SK-N-SH treated with all-trans-retinoic acid at 6 μM for 48 hours (cell line): Measurements from ENCODE around the gene OGDHL.

Source experiments
- ATAC-seq: fragments of 200-7000 bp; cut with Tn5 transposase; 3 replicates; pipeline ENCODE4 v1.9.1; 2020; ENCODE audit warnings: mild to moderate bottlenecking, moderate library complexity
- ARNTL ChIP-seq: fragments of 450-650 bp; formaldehyde crosslinking; IDR thresholded peaks from 2 replicates; pipeline ENCODE4 v1.5.0; 2020; ENCODE audit warnings: low read depth, mild to moderate bottlenecking, moderate library complexity, borderline replicate concordance
- CREB5 ChIP-seq: fragments of 250-450 bp; sonication (Bioruptor Pico); IDR thresholded peaks from 2 replicates; pipeline ENCODE4 v1.5.1; 2020; ENCODE audit warnings: low read depth, mild to moderate bottlenecking, moderate library complexity
- CSDC2 ChIP-seq: fragments of 250-450 bp; sonication (Bioruptor Pico); IDR thresholded peaks from 2 replicates; pipeline ENCODE4 v1.5.0; 2020; ENCODE audit warnings: mild to moderate bottlenecking, moderate library complexity
- ESRRG ChIP-seq: fragments of 250-450 bp; sonication (Bioruptor Pico); IDR thresholded peaks from 2 replicates; pipeline ENCODE4 v1.6.1; 2021; ENCODE audit warnings: mild to moderate bottlenecking
- GLIS3 ChIP-seq: fragments of 250-450 bp; sonication (Bioruptor Pico); IDR thresholded peaks from 2 replicates; pipeline ENCODE4 v1.5.0; 2020; ENCODE audit warnings: mild to moderate bottlenecking, moderate library complexity
- ISL1 ChIP-seq: fragments of 250-450 bp; sonication (Bioruptor Pico); IDR thresholded peaks from 2 replicates; pipeline ENCODE4 v2.1.2; 2022; ENCODE audit warnings: mild to moderate bottlenecking, moderate library complexity
- OSR1 ChIP-seq: fragments of 250-450 bp; sonication (Bioruptor Pico); IDR thresholded peaks from 2 replicates; pipeline ENCODE4 v1.8.0; 2022; ENCODE audit warnings: moderate library complexity, mild to moderate bottlenecking, inconsistent platforms
- PPARA ChIP-seq: fragments of 250-450 bp; sonication (Bioruptor Pico); IDR thresholded peaks from 2 replicates; pipeline ENCODE4 v1.5.0; 2020; ENCODE audit warnings: mild to moderate bottlenecking, borderline replicate concordance
- RARB ChIP-seq: fragments of 250-450 bp; sonication (Bioruptor Pico); IDR thresholded peaks from 2 replicates; pipeline ENCODE4 v1.8.0; 2021; ENCODE audit warnings: mild to moderate bottlenecking, moderate library complexity
- SNAI2 ChIP-seq: fragments of 250-450 bp; sonication (Bioruptor Pico); IDR thresholded peaks from 2 replicates; pipeline ENCODE4 v1.5.0; 2020; ENCODE audit warnings: mild to moderate bottlenecking, moderate library complexity
- TCF4 ChIP-seq: fragments of 250-450 bp; sonication (Bioruptor Pico); IDR thresholded peaks from 2 replicates; pipeline ENCODE4 v1.8.0; 2021; ENCODE audit warnings: mild to moderate bottlenecking, moderate library complexity, borderline replicate concordance
- TOX ChIP-seq: fragments of 250-450 bp; sonication (Bioruptor Pico); IDR thresholded peaks from 2 replicates; pipeline ENCODE4 v1.8.0; 2021; ENCODE audit warnings: mild to moderate bottlenecking, moderate library complexity, borderline replicate concordance
- TSHZ2 ChIP-seq: fragments of 250-450 bp; sonication (Bioruptor Pico); IDR thresholded peaks from 2 replicates; pipeline ENCODE4 v1.5.0; 2020; ENCODE audit warnings: mild to moderate bottlenecking, moderate library complexity
- ZC3H10 ChIP-seq: fragments of 250-450 bp; sonication (Bioruptor Pico); IDR thresholded peaks from 2 replicates; pipeline ENCODE4 v1.5.1; 2021; ENCODE audit warnings: mild to moderate bottlenecking, moderate library complexity
- ZFP3 ChIP-seq: fragments of 250-450 bp; sonication (Bioruptor Pico); IDR thresholded peaks from 2 replicates; pipeline ENCODE4 v1.5.0; 2020; ENCODE audit warnings: mild to moderate bottlenecking, moderate library complexity
- ZFP30 ChIP-seq: fragments of 450-650 bp; formaldehyde crosslinking; IDR thresholded peaks from 2 replicates; pipeline ENCODE4 v1.5.0; 2022; ENCODE audit warnings: mild to moderate bottlenecking, moderate library complexity
- ZNF565 ChIP-seq: fragments of 450-650 bp; formaldehyde crosslinking; conservative IDR thresholded peaks from 2 replicates; pipeline ENCODE4 v1.5.0; 2020; ENCODE audit warnings: low read depth, mild to moderate bottlenecking, moderate library complexity
- ZNF70 ChIP-seq: fragments of 450-650 bp; formaldehyde crosslinking; IDR thresholded peaks from 2 replicates; pipeline ENCODE4 v1.5.0; 2020; ENCODE audit warnings: mild to moderate bottlenecking, moderate library complexity
- ZNF8 ChIP-seq: fragments of 450-650 bp; formaldehyde crosslinking; IDR thresholded peaks from 2 replicates; pipeline ENCODE4 v1.5.0; 2020; ENCODE audit warnings: mild to moderate bottlenecking, moderate library complexity
- TF ChIP-seq, protein P1 (sequence below): fragments of 250-450 bp; sonication (Bioruptor Pico); IDR thresholded peaks from 2 replicates; pipeline ENCODE4 v1.5.1; 2021; ENCODE audit warnings: mild to moderate bottlenecking, moderate library complexity
- TF ChIP-seq, protein P2 (sequence below): fragments of 250-450 bp; sonication (Bioruptor Pico); IDR thresholded peaks from 2 replicates; pipeline ENCODE4 v1.8.0; 2020; ENCODE audit warnings: mild to moderate bottlenecking, moderate library complexity, borderline replicate concordance

Gene OGDHL

DNA sequence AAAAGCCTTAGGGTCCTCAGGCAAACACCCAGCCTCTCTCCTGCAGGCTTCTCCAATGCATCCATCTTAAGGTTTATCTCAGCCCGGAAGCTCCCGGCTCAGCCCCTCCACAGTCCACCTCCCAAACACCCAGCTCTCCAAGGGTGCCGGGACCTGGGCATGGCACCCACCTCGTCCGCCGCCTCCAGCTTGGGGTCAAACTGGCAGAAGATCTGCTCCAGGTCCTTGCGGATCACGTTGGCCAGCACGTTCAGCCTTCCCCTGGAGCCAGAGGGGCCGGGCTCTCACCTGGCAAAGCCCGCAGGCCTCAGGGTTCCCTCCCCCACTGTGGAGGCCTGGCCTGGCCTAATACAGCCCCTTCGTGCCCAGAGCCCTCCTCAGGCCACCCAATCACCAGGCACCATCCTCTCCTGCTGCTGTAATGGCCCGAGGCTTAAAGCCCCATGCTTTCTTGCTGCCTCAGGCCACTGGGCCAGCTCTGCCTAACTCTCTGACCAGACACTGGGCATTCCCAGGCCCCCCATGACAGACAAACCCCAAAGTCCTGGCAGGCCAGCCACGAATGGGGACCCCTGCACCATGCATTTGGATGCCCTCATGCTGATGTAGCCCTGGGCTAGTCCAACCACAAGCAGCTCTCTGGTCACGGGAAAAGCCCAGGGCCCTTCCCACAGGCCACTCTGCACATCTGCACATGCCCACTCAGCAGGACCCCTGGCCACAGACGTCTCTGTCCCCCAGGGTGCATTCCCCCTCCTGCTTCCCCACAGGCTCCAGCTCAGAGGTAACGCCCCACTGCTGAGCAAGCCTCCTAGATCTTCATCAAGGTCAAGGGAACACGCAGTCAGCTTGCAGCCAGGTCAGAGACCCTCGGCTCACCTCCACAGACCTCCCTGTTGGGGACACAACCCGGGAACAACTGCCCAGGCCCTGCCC, 12.3 kb downstream of the OGDHL start:
- no peak for ATAC-seq
- no peak for TF ChIP-seq ARNTL
- no peak for TF ChIP-seq ESRRG (CRISPR knock-in tag)
- TF ChIP-seq RARB (CRISPR knock-in tag), result no peak
- TF ChIP-seq SNAI2 (CRISPR knock-in tag), result no peak
- no peak for TF ChIP-seq ZNF8
- no peak for TF ChIP-seq TCF4
- TF ChIP-seq, protein P1, sequence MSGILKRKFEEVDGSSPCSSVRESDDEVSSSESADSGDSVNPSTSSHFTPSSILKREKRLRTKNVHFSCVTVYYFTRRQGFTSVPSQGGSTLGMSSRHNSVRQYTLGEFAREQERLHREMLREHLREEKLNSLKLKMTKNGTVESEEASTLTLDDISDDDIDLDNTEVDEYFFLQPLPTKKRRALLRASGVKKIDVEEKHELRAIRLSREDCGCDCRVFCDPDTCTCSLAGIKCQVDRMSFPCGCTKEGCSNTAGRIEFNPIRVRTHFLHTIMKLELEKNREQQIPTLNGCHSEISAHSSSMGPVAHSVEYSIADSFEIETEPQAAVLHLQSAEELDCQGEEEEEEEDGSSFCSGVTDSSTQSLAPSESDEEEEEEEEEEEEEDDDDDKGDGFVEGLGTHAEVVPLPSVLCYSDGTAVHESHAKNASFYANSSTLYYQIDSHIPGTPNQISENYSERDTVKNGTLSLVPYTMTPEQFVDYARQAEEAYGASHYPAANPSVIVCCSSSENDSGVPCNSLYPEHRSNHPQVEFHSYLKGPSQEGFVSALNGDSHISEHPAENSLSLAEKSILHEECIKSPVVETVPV (CRISPR knock-in tag), result no peak
- TF ChIP-seq, protein P2, sequence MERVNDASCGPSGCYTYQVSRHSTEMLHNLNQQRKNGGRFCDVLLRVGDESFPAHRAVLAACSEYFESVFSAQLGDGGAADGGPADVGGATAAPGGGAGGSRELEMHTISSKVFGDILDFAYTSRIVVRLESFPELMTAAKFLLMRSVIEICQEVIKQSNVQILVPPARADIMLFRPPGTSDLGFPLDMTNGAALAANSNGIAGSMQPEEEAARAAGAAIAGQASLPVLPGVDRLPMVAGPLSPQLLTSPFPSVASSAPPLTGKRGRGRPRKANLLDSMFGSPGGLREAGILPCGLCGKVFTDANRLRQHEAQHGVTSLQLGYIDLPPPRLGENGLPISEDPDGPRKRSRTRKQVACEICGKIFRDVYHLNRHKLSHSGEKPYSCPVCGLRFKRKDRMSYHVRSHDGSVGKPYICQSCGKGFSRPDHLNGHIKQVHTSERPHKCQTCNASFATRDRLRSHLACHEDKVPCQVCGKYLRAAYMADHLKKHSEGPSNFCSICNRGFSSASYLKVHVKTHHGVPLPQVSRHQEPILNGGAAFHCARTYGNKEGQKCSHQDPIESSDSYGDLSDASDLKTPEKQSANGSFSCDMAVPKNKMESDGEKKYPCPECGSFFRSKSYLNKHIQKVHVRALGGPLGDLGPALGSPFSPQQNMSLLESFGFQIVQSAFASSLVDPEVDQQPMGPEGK (CRISPR knock-in tag), result no peak
- no peak for TF ChIP-seq ZFP30
- TF ChIP-seq ISL1, result no peak
- TF ChIP-seq PPARA (CRISPR knock-in tag), result no peak
- TF ChIP-seq TSHZ2, result no peak
- no peak for TF ChIP-seq CREB5 (CRISPR knock-in tag)
- no peak for TF ChIP-seq OSR1

- ATAC-seq, result no peak
- TF ChIP-seq CREB5 (CRISPR knock-in tag) (no peak), TSHZ2 (no peak), ZNF70 (no peak), ZC3H10 (CRISPR knock-in tag) (no peak), OSR1 (no peak), GLIS3 (no peak), ZNF8 (no peak), ZFP30 (no peak), RARB (CRISPR knock-in tag) (no peak), PPARA (CRISPR knock-in tag) (no peak), SNAI2 (CRISPR knock-in tag) (no peak), CSDC2 (no peak), TCF4 (no peak), TOX (CRISPR knock-in tag) (no peak), ESRRG (CRISPR knock-in tag) (no peak), ZNF565 (CRISPR knock-in tag) (no peak), ZFP3 (no peak)
- TF ChIP-seq, protein P1 (CRISPR knock-in tag), result no peak
- TF ChIP-seq, protein P2 (CRISPR knock-in tag), result no peak
- TF ChIP-seq, all 23 proteins: peak for 0
Observed at GRCh38 chr10:49749144-49749543, 13.0 kb downstream of the OGDHL start.
